ENCODE data around the gene GSTM5.
"Not testable (repeated sequence)": the region's sequence is repeated elsewhere in the genome, so short reads cannot be mapped to it uniquely, and the experiment has no call there.

Gene GSTM5

DNA sequence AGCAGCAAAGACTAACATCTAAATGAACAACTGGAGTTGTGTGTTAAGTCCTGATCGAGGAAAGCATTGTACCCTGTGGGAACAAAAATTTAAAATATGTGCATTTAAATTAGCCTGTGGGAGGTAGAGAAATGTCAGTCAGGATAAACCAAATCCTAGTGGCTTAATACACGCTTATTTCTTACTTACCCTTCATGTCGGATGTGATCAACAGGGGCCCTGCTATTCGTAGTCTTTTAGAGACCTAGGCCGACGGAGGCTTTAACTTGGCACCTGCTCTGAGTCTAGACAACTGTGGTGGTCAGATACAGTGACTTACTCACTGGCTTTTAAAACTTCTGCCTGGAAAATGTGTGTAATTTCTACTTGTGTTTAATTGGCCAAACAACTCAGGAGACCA, 18.6 kb downstream of the GSTM5 start:
- no peak for DNase-seq (ENCODE audit: low read depth)

DNA sequence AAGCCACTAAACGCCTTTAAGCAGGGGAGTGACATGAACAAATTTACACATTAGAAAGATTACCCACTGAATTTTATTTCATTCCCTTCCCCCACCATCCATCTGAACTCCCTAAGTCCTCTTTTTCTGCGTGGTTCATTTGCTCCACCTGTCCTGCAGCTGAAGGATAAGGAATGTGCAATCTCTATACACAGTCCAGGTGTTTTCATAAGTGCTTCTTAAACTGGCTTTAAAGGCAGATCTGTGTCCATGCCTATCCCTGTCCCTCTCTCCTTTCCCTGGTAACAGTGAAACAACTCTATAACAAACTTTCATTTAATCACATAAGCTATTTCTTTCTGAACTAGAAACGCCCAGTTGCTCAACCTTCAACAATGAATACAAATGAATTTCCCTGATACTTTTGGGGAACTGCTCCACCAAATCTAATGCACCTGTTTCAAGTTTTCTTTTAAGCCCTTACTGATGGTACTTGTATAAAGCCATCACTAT, 20.4 kb downstream of the GSTM5 start:
- no peak for DNase-seq (ENCODE audit: low read depth)

DNA sequence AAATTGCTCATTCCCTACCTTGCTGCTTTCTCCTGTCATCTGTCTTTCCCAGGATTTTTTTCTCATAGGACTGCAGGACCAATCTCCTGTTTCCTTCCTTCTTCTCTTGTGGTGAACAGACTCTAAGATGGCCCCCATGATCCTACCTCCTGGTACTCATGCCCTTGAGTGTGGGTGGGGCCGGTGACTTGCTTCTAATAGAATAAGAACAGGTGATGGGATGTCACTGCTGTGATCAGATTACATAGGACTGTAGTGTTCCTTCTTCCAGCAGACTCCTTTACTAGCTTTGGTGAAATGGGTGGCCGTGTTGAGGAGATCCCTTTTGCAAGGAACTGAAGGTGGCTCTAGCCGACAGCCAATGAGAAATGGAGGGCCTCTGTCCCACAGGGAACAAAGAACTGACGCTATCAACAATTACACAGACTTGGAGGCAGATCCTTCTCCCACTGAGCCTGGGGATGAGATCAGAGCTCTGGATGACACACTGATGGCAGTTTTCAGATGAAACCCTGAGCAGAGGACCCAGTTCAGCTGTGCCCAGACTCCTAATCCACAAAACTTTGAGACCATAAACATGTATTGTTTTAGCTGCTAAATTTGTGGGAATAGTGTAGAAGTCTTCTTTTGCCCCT, 21.3 kb downstream of the GSTM5 start:
- no peak for DNase-seq (ENCODE audit: low read depth)

DNA sequence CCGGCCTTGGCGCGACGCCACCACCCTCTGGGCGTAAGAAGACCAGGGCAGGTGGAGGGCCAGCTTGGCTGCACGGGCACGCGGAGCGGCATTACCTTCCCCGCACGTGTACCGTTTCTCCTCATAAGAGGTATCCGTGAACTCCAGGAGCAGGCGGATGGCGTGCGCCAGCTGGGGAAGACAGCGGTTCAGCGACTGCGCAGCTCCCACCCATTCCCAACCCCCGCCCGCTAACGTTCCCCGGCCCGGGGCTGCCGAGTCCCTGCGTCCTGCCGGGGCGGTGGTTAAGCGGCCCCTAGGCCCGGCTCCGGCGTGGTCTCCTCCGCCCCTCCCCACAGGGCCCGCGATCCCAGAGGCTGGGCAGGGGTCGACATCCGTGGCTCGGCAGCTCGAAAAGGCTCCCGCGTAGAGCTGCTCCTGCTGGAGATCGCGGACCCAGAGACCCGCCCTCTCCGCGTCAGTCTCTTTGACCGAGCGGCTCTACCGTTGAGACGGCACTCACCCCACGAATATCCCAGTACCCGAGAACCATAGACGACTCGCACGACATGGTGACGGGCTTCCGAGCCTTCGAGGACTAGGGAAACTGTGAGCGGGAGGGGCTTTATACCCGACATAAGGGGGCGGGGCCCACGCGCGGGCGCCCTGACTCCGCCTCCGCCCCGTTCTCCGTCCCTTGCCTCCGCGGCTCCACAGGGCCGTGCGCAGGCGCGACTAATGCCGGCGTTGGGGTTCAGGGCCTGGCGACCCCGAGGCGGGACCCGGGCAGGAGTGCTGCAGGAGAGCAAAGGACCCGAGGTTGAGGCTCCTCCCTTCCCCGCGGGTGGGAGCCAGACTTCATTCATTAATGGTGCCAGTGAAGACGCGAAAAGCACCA, 27.9 kb downstream of the GSTM5 start:
- peak; percentile 74 for DNase-seq (ENCODE audit: low read depth)

DNA sequence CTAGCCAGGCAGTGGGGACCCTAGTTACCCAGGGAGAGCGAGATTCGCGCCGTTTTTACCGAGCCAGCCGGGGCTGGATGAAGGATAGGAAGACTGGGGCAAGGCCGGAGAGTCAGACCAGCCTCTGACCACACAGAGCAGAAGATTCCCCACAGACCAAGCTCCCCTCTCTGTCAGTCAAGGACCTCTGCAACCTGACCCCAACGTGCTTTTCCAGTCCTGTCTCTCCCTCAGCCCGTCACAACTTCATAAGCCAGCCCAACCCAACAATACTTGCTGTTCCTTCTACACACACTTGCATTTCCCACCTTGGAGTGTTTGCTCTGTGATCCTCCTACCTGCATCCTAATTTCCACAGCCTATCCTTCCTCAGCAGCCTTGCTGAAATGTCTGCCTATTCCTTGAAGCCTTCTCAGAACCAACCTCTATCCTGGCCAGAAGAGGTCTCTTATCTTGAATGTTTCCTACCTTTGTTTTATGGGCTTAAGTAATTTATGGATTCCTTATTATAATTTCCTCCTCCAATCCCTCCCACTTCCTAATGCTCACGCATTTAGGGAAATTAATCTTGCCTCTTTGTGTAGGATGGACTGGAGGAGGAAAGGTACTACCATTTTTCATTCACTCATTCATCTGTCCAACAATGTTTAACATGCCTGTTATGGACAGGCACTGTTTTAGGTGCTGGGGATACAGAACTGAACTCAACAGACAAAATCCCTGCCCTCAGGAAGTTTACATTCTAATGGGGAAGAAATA, 28.7 kb downstream of the GSTM5 start, which contains the start of gene GSTM3:
Gene GSTM3 (minus strand): TSS at position 424 of the 759 bp plus-strand sequence. CDS start 751 bp downstream, outside the sequence.
- no peak for DNase-seq (ENCODE audit: low read depth)

DNA sequence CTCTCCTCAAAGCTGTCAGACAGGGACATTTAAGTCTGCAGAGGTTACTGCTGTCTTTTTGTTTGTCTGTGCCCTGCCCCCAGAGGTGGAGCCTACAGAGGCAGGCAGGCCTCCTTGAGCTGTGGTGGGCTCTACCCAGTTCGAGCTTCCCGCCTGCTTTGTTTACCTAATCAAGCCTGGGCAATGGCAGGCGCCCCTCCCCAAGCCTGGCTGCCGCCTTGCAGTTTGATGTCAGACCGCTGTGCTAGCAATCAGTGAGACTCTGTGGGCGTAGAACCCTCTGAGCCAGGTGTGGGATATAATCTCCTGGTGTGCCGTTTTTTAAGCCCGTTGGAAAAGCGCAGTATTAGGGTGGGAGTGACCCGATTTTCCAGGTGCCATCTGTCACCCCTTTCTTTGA, 36.3 kb downstream of the GSTM5 start:
- not testable (repeated sequence) for DNase-seq (ENCODE audit: low read depth)

DNA sequence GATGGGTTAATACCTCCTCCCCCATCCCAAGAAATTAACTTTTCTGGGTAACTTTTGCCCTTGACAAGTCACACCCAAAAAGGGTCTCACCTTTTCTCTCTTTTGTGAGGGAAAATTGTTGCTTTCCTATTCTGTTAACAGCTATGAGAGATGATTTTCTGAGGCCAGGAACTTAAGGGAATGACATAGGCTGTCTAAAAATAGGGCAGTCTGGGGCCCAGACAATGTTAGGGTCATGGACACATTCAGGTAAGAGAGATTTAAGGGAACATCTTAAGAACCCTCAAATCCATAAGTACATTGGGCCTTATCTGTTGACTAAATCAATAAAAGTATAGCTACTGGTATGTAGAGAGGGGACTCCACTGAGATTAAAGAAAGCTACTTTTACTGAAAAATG, 37.2 kb downstream of the GSTM5 start:
- no peak for DNase-seq (ENCODE audit: low read depth)

DNA sequence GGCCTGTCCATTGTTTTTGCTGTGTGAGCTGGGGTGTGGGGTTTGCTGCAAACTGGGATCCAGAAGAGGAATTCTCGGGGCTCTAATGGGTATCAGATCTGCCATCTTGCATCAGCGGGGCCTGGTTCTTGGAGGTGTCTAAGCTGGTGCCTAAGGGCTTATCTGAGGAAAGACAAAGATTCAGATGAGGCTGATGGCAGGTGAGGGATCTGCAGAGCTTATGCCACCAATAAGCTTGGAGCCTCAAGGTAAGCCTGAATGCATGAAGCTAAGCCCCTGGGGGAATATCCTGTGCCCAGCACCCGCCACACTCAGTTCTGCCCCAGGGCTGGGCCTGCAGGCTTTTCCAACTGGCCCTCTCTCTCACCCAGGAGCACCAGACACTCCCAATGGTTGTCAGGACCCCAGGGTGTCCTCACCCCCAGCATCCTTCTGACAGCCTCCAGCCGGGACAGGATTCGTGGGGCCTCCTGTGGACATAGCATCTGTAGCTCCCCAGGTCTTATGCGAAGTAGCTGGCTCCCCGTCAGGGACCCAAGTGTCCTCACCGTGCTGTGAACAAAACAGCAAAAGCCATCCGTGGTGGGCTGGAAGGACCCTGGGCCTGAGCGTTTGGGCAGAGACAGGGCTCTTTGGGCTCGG, 38.3 kb downstream of the GSTM5 start:
- no peak for DNase-seq (ENCODE audit: low read depth)

DNA sequence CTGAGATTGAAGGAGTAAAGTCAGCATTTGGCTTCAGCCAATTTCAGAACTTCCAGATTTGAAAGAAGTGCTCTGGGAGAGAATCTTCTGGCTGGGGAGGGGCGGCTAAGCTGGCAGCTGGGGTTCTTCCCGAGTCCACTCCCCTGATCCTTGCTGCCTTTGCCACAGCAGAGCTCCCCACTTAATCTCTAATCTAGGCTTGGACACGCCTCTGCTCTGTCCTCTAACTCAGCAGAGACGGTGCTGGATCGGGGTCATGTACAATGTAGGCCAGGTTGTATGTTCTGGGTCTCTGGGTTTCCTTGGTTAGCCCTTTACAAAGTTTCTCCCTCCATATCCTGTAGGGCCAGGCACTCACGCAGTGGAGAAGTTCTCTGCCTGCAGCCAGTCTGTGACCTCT, 38.9 kb downstream of the GSTM5 start:
- no peak for DNase-seq (ENCODE audit: low read depth)

DNA sequence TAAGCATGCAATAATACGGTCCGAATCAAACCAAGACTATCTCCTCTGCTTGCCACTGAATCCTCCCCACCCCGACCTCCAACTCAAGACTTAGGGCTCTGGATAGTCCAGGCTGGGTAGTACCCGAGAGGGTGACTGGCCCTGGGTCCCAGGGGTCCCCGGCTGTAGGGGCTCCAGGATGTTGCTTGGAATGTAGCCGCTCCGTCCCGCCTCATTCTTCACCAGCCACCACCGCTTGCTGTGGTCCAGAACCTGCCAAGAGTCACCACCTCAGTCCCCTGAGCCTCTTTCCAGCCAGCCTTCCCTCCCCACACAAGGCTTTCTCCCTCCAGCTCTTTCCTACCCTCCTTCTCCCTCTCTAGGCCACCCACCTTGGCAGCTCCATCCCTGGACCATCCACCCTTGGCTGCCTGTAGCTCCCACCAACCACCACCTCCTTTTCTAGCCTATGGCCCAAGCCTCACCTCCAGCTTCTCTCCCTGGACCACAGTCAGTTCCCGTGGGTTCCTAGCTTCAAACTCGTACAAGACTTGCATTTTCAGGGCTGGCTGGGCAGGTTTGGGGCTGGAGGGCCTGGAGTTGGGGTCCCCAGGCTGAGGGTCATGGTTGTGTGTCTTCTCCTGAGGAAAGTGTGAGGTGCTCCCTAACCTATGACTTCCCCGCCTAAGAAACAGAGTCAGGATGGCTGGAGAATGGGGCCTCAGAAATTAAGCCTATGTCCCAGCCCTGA, 39.6 kb downstream of the GSTM5 start:
- DNase-seq (ENCODE audit: low read depth): no peak

DNA sequence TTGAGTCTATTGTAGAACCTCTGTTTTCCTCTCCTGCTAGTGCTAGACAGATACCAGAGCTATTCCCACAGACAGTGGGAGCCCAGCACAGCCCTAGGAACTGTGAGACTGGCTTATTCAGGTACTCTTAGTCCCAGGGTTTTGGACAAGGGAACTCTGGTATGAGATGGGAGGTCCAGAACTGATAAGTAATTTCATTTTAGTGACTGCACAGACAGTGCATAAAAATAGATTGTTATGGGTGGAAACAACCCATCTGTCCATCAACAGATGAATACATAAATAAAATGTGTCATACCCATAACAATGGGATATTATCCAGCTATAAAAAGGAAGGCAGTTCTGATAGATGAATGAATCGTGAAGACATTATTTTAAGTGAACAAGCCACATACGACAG, 42.7 kb downstream of the GSTM5 start:
- no peak for DNase-seq (ENCODE audit: low read depth)

DNA sequence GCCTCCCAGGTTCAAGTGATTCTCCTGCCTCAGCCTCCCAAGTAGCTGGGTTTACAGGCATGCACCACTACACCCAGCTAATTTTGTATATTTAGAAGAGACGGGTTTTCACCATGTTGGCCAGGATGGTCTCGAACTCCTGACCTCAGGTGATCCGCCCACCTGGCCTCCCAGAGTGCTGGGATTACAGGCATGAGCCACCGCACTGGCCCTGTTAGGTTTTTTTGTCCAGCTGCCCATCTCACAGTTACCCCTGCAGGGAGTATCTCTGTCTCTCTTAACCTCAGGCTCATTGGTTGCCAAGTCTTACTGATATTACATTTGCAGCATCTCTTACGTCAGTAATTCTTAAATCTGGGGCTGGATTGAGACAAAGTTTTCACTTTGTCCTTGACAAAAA, 44.3 kb downstream of the GSTM5 start:
- not testable (repeated sequence) for DNase-seq (ENCODE audit: low read depth)

DNA sequence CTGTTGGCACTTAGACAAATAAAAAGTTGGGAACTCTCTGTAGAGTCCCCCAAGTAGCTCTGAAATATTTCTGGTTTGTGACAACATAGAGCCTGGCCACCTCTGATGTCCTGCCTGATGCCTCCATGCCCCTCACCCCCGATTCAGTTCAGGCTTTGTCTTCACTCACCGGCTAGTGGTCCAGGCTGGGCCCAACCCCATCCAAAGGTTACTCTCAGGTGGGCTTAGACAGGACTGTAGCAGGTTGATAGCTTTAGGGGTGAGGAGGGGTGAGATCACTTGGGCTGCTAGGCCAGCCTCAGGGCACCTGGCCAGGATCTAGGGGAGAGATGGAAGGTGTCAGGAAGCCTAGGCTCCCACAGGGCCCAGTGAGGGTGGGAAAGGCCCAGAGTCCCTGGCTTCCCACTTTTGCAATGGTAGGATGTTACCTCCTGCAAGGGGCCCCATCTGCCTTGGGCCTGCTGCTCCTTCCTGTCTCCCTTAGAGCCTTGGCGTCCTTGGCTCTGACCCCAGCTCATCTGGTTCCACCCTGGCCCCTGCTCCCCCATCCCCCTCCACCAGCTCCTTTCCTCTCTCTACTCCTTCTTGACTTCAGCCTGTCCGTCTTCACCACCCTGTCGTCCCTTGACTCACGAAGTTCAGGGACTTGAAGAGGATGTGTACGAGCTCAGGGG, 44.9 kb downstream of the GSTM5 start:
- no peak for DNase-seq (ENCODE audit: low read depth)

DNA sequence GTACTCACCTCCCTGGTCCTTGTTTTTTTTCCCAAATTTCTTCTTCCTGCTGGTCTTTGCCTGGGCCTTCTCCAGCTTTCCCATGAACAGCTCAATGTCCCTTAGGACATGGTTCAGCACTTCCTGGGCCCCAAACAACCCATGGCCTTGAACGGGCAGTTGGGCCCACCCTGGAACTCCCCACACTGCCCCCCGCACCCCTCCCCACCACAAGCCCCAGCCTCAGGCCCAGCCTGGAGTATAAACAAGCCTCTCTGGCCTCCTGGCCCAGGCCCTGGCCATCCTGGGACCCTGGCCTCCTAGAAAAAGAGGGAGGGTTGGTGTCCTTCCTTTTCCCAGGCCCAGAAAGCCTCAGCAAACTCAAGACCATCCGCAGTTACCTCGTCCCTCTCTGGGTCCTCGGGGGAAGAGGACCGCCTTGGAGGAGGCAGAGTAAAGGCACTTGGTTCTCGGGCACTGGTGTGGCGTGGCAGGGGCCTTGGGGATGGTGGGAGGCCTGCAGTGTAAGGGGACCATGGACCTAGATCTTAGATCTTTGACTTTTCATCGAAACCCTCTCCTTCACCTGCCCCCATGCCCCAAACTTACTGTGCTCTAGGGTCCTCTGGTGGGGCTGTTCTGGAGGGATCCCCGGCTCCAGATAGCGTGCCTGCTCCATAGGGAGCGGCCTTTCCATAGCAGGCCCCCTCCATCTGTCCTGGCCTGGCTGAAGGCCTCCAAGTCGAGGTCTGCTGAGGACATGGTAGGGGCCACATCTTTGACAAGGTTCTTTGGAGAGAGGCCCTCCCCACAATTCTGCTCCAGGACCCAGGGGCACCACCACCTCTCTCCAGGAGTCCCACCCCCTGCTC, 46.1 kb downstream of the GSTM5 start:
- DNase-seq (ENCODE audit: low read depth): no peak

DNA sequence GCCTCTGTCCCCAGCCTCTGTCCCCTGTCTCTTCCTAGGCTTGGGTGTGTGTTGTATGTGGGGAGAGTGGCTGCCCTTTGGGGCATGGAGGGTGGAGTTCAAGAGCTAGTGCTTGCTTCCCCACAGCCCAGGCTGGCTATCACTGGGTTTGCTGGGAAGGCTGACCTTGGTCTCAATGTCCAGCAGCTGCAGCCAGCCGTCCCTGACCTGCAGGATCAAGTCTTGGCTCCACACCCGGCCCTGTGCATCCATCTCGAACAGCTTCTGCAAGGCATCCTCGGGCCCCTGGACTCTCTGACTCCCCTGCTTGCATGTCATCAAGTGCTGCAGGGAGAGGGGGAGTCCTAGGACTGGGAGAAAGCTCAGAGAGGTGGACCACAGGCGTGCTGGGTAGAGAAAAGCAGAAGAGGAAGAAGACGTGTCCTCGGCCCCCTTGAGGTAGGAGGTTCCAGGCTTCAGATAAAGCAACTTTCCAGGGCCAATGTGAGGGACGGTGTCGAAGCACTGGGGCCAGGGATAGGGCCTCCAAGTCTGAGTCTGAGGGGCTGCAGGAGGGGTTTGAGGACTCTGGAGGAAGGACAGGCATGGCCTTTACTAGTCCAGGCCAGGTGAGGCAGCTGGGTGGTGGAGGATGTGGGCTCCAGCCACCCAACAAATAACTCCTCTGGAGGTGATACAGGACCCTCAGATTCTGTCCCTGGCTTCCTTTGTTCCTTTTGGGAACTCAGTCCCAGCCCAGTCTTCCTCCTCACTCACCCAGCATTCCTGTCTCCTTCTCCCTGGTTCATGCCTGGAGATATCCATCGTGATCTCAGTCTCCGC, 47.7 kb downstream of the GSTM5 start:
- no peak for DNase-seq (ENCODE audit: low read depth)

DNA sequence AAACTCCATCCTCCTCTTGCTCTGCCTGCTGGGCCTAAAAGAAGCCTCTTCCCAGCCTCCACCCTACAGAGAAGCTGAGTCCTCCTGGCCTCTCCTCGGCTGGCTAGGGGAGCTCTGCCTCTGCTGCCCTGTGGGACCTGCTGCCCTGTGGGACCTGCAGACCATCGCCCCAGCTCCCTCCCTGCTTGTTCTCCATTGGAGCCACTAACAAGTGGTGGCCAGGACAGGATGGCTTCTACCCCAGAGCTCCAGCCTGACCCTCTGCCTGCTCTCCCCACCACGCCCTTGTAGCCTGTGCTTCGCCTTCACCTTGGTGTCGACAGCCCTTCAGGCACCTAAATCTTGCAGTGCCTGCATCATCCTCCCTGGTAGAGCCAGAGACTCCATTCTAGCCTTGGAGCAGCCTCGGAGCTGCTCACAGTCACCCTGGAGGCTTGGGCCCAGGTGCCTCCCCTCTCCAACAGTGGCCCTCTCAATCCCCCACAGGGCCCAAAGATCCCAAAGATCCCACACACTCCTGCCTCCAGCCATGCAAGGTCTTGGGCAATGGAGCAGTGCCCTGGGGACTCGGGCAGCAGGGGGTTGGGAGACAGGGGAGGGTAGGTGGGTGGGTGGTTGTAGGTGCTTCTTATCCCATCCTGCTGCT, 48.7 kb downstream of the GSTM5 start:
- no peak for DNase-seq (ENCODE audit: low read depth)

DNA sequence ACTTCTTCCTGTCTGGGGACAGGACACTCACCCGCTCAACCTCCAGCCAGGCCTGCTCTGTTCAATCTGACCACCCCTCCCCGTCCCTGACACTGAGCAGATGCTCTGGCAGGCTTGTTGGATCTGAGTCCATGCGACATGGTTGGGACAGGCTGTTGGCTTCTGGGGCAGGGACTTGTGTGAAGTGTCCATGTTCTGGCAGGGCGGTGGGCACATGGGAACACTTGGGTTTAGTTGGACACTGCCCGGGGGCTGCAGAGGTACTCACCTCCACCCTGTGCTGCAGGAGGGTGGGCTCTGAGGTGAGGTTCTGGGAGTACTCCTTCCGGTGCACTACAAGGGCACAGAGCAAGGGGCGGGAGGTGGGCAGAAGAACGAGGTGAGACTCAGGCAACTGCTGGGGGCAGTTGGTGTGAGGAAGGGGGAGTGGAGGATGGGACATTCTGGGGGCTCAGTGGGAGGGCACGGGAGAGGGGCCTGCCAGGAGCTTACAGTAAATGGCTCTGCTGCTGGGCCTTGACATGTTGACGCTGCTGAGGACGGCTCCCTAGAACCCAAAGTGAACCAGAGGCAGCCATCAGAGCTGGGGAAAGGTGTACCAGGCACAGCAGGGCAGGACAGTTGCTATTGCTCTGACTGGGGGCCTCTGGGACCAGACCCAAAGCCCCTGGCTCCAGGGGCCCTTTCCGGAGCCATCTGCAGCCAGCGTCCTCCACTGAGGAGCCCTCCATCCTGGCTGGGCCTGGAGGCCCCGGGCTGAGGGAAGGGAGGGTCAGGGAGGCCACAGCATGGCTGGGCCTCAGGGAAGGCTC, 49.4 kb downstream of the GSTM5 start:
- no peak for DNase-seq (ENCODE audit: low read depth)
